Progenitor cell of endocrine pancreas (in vitro differentiated cells): ENCODE data around the gene ZCCHC12. TPM values are rescaled to one million over a fixed set of nuclear protein-coding genes. Genes with fewer than 3 reads are reported as not detected.

Experiments
- DNase-seq: peaks from one replicate; pipeline ENCODE4 v3.0.0; 2021; ENCODE audit warnings: low spot score; ENCODE audit not compliant: unreplicated experiment
- H3K27ac Mint-ChIP-seq: 2 replicates; pipeline ENCODE4 v1.8.0; 2021; ENCODE audit warnings: mild to moderate bottlenecking, moderate library complexity, mixed read lengths
- H3K27me3 Mint-ChIP-seq: 2 replicates; pipeline ENCODE4 v1.8.0; 2021; ENCODE audit warnings: mixed read lengths
- H3K36me3 Mint-ChIP-seq: 2 replicates; pipeline ENCODE4 v1.8.0; 2022; ENCODE audit warnings: mixed read lengths; ENCODE audit not compliant: insufficient read depth
- H3K4me1 Mint-ChIP-seq: 2 replicates; pipeline ENCODE4 v1.8.0; 2021; ENCODE audit warnings: low read depth, mixed read lengths
- H3K4me3 Mint-ChIP-seq: 2 replicates; pipeline ENCODE4 v1.8.0; 2021; ENCODE audit warnings: low read depth, mild to moderate bottlenecking, moderate library complexity, mixed read lengths
- H3K9me3 Mint-ChIP-seq: 2 replicates; pipeline ENCODE4 v1.8.0; 2021; ENCODE audit warnings: low read depth, mixed read lengths
- CTCF ChIP-seq: fragments of 200-600 bp; sonication (generic); IDR thresholded peaks from one replicate; pipeline ENCODE4 v1.5.0; 2021; ENCODE audit warnings: antibody characterized with exemption, mild to moderate bottlenecking; ENCODE audit not compliant: unreplicated experiment
- long read RNA-seq: library from polyadenylated mRNA; unstranded; transcript quantifications from one replicate; pipeline ENCODE4 v2.0.0, GENCODE V29; 2020
- total RNA-seq: library from RNA; stranded (reverse); gene quantifications from 2 replicates; pipeline ENCODE4 v1.2.1, GENCODE V29; 2021

ZCCHC12 gene
- total RNA-seq: 2.3 and 3.2 TPM in 2 replicates
- long read RNA-seq, transcript ZCCHC12-201 (4 exons, 2,231 nt): major isoform, 12 of 13 reads
- long read RNA-seq, partial matches to known transcripts: 1 of 13 reads
- long read RNA-seq, other reads (novel, unspliced or antisense): 0 of 13 reads

GRCh38 chrX:118823263-118824172, at the start of gene ZCCHC12:
Gene ZCCHC12 (plus strand): TSS chrX:118823824. CDS start chrX:118825245, 1,421 bp downstream.
- Mint-ChIP-seq H3K36me3 (no peaks in the 10 kb centered on the region), H3K27me3 (peaks cover 52% of the 10 kb centered on the region), H3K4me1 (peaks cover 3% of the 10 kb centered on the region), H3K9me3 (peaks cover 8% of the 10 kb centered on the region), H3K4me3 (peak within 1 kb of the TSS; percentile 79), H3K27ac (peak within 1 kb of the TSS; percentile 88)
- DNase-seq: peak; percentile 44
- TF ChIP-seq CTCF: no peak

DNA sequence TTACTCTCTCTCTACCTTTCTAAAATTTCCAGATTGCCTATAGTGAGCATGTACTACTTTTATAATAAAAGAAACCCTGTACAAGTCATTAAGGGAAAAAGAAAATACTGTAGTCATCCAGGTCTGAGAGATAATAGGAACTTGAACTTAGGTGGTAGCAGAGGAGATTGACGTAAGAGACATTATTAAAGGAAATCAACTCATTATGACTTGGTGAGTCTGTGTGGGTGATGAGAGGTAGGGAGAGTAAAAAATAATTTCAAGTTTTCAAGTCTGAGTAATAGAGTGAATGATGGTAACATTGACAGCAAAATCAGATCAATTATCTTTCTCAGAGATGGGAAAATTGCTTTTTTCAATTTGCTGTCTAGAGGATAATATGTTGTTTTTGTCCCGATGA, 44.0 kb upstream of the ZCCHC12 start:
- Mint-ChIP-seq H3K36me3 (peaks cover 3% of the 10 kb centered on the region), H3K9me3 (peaks cover 11% of the 10 kb centered on the region), H3K27ac (no peak overlapping the region), H3K4me3 (no peak overlapping the region), H3K4me1 (no peaks in the 10 kb centered on the region), H3K27me3 (no peaks in the 10 kb centered on the region)
- no peak for DNase-seq
- no peak for TF ChIP-seq CTCF

DNA sequence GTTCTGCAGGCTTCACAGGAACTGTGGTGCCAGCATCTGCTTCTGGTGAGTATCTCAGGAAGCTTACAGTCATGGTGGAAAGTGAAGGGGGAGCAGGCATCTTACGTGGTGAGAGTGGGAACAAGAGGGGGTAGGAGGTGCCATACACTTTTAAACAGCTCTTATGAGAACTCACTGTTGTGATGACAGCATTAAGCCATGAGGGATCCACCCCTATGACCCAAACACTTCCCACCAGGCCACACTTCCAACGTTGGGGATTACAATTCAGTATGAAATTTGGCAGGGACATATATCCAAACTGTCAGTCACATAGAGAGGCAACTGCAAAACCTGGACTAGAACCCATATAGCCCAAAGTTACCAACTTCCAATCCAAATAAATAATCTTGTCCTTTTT, 43.1 kb upstream of the ZCCHC12 start:
- no peak overlapping the region for H3K4me3 Mint-ChIP-seq
- H3K4me1 Mint-ChIP-seq: no peaks in the 10 kb centered on the region
- no peak overlapping the region for H3K27ac Mint-ChIP-seq
- H3K27me3 Mint-ChIP-seq: no peaks in the 10 kb centered on the region
- H3K36me3 Mint-ChIP-seq: peaks cover 3% of the 10 kb centered on the region
- peaks cover 7% of the 10 kb centered on the region for H3K9me3 Mint-ChIP-seq
- TF ChIP-seq CTCF: no peak
- DNase-seq: no peak

DNA sequence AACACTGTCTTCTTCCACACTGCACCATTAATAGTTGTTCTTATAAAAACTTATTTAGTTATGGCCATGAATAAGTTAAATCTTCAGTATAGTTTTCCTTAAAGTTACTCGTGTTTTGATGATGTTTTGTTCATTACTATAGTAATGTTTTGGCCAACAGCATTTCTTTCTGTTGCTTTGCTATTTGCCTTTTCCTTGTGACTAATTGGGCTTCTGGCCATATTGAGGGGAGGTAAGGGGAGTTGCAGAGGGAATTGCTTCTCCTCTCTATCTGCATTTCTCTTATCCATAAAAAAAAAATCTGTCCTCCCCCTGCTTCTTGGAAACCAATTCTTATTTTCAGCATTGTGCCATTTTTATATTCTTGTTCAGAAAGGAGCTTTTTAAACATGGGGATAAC, 42.7 kb upstream of the ZCCHC12 start:
- no peaks in the 10 kb centered on the region for H3K4me1 Mint-ChIP-seq

More for the DNA sequence above, 42.7 kb upstream of the ZCCHC12 start:
- H3K36me3 Mint-ChIP-seq: peaks cover 3% of the 10 kb centered on the region
- no peak overlapping the region for H3K27ac Mint-ChIP-seq
- no peak for TF ChIP-seq CTCF
- no peak for DNase-seq
- H3K27me3 Mint-ChIP-seq: no peaks in the 10 kb centered on the region
- no peak overlapping the region for H3K4me3 Mint-ChIP-seq
- H3K9me3 Mint-ChIP-seq: peaks cover 7% of the 10 kb centered on the region
